Heart left ventricle (tissue), 16 donors: Measurements from ENCODE around the gene TRMU. TPM values are rescaled to one million over a fixed set of nuclear protein-coding genes. Genes with fewer than 3 reads are reported as not detected.
"Not testable (repeated sequence)": the region's sequence is repeated elsewhere in the genome, so short reads cannot be mapped to it uniquely, and the experiment has no call there.

Source experiments
- ATAC-seq, 4 donors: fragments of 200-7000 bp; cut with Tn5 transposase; one replicate each; pipeline ENCODE4 v1.9.1; 2020 to 2022; ENCODE audit warnings: moderate library complexity in 4 of 4, mild to moderate bottlenecking in 3 of 4, moderate number of reproducible peaks in 1 of 4
- DNase-seq, 5 donors: peaks; one replicate each; pipeline ENCODE4 v3.0.0-alpha.2; 2020
- H3K27ac ChIP-seq, 12 donors: fragments of 200-600 bp; sonication (generic) in 4 of 12; one replicate each; pipeline versions ENCODE4 v1.5.0 to v1.8.0; 2016 to 2022; ENCODE audit warnings: mild to moderate bottlenecking in 2 of 12
- H3K27me3 ChIP-seq, 9 donors: fragments of 200-600 bp; sonication (generic) in 2 of 9; one replicate each; pipeline versions ENCODE4 v1.5.1 to v1.8.0; 2016 to 2022; ENCODE audit warnings: mild to moderate bottlenecking in 3 of 9
- H3K36me3 ChIP-seq, 9 donors: fragments of 200-600 bp; sonication (generic) in 2 of 9; one replicate each; pipeline versions ENCODE4 v1.5.0 to v1.8.0; 2018 to 2022; ENCODE audit warnings: mild to moderate bottlenecking in 2 of 9
- H3K4me1 ChIP-seq, 12 donors: fragments of 200-600 bp; sonication (generic) in 4 of 12; one replicate each; pipeline versions ENCODE4 v1.5.0 to v1.8.0; 2016 to 2022; ENCODE audit warnings: mild to moderate bottlenecking in 3 of 12
- H3K4me3 ChIP-seq, 12 donors: fragments of 200-600 bp; sonication (generic) in 4 of 12; one replicate each; pipeline versions ENCODE4 v1.5.0 to v1.8.0; 2017 to 2022; ENCODE audit warnings: mild to moderate bottlenecking in 9 of 12, moderate library complexity in 4 of 12
- H3K9me3 ChIP-seq, 12 donors: fragments of 200-600 bp; sonication (generic) in 4 of 12; one replicate each; pipeline versions ENCODE4 v1.5.0 to v1.8.0; 2016 to 2022; ENCODE audit warnings: mild to moderate bottlenecking in 1 of 12
- CTCF ChIP-seq, 12 donors: fragments of 200-600 bp; sonication (generic) in 4 of 12; IDR thresholded peaks; one replicate each; pipeline versions ENCODE4 v1.5.0 to v1.8.0; 2018 to 2022; ENCODE audit warnings: antibody characterized with exemption in 12 of 12, mild to moderate bottlenecking in 5 of 12
- POLR2A ChIP-seq, 2 donors: fragments of 450-650 bp; IDR thresholded peaks; one replicate each; pipeline ENCODE4 v1.6.1; 2017; ENCODE audit warnings: antibody characterized with exemption in 2 of 2, mild to moderate bottlenecking in 2 of 2, moderate library complexity in 2 of 2
- WGBS, 4 donors: extraction: QIAGEN DNeasy Blood & Tissue Kit in 2 of 4; methylation state at CpG; one replicate each; pipeline versions ENCODE4 v1.1.5 to v1.1.7; 2013 to 2018; 5-methylcytosine and 5-hydroxymethylcytosine counted together
- intact Hi-C, 10 donors: fragments of 100-400 bp; cut with DNase I; formaldehyde crosslinking; loops; one replicate each; pipeline versions ENCODE4 v1.11.1 to v1.14.2; 2022
- polyA plus RNA-seq, 2 donors: library from polyadenylated mRNA; stranded (reverse); fragments of 200-250 nt; gene quantifications; one replicate each; pipeline ENCODE4 v1.2.3, GENCODE V29; 2013
- total RNA-seq, 9 donors: library from RNA; depleted of rRNA in 2 of 9; stranded (reverse); fragments of >200 nt in 2 of 9; fragmentation: NEBNext Ultra II Directional in 3 of 9; extraction: Animal tissue kit (Norgen Biotek cat#: 25700) in 3 of 9; gene quantifications; one replicate each; pipeline versions ENCODE4 v1.1.0 to v1.2.4, GENCODE V29; 2016 to 2023
- donor health status: ischemic (EF 13 %, LVEDD 7.1; RV severe dilation, severe dysfunction).
- donor health status: healthy with polysubstance abuse.
- donor health status: DM: no; HTN: yes; CAD: no.
- donor health status: DM: no; HTN: no; CAD: no.
- donor health status: ischemic (EF 25% LVEDD 6.9; RV normal size, moderate dysfunction).
- donor health status: ischemic (EF 25% LVEDD 5.7; RV mildly dilated, moderate dysfunction).
- donor health status: healthy.
- donor health status: DM: yes; HTN: yes; CAD: no.
- donor health status: ischemic (EF 35%, LVEDD 5.7; RV mildly dilated, moderate dysfunction).
- donor health status: nonischemic (EF 11% LVEDD 7.7; RV severe dilation, severe dysfunction).
- donor health status: DM: yes; HTN: yes; CAD: no.
- donor health status: PGD.
- donor health status: ischemic (EF 29% LVEDD 5.4; RV normal size, mild dysfunction).
- donor health status: nonischemic (EF 23%, LVEDD 6.1; RV moderate dilation, normal function).

TRMU gene
- total and polyA plus RNA-seq, 11 donors: 24.3 to 48.7 (median 33.3) TPM

DNA sequence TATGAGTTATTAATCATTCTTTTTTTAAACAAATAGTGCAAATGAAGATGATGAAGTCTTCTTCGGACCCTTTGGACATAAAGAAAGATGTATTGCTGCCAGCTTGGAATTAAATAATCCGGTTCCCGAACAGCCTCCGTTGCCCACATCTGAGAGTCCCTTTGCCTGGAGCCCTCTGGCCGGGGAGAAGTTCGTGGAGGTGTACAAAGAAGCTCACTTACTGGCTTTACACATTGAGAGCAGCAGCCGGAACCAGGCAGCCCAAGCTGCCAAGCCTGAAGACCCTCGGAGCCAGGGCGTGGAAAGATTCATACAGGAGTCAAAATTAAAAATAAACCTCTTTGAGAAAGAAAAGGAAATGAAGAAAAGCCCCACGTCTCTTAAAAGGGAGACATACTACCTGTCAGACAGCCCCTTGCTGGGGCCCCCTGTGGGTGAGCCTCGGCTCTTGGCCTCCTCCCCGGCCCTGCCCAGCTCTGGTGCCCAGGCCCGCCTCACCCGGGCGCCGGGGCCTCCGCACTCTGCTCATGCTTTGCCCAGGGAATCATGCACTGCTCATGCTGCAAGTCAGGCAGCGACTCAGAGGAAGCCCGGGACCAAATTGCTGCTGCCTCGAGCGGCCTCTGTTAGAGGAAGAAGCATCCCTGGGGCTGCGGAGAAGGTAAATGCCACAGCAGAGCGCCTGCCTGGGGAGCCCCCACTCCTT lies 27.1 kb upstream of the TRMU start:
- DNase-seq: peak in 1 of 5 donors; percentile 46
- WGBS, 4 donors: 87 to 91% (median 90%) methylated on average over 17 to 23 of the region's 23 CpGs

GRCh38 chr22:46309526-46310085 lies 25.9 kb upstream of the TRMU start:
- DNase-seq (peak in 3 of 5 donors; percentile 44 to 63 (median 54)), ATAC-seq (peak; percentile 59 to 90 (median 72))
- Histone ChIP-seq H3K27me3 (no peaks in the 10 kb centered on the region), H3K4me1 (peaks cover 0 to 13% (median 0%) of the 10 kb centered on the region in 12 donors), H3K9me3 (no peaks in the 10 kb centered on the region), H3K36me3 (peaks cover 0 to 4% (median 0%) of the 10 kb centered on the region in 9 donors), H3K4me3 (no peak overlapping the region), H3K27ac (peak overlapping the region in 2 of 12 donors; percentile 41 to 42)
- intact Hi-C loops: loop anchor here in 8 of 10 donors (5.0 to 10.0 kb wide), 4 partner anchors 307 to 317 kb away; no protein-coding TSS in a partner anchor
- no peak for TF ChIP-seq POLR2A (IDR thresholded peaks at IDR 0.05)
- TF ChIP-seq CTCF (IDR thresholded peaks at IDR 0.05): no peak
- WGBS, 4 donors: 71 to 79% (median 75%) methylated on average over 14 to 15 of the region's 15 CpGs

More for the DNA sequence above, 27.1 kb upstream of the TRMU start:
- no peak overlapping the region for H3K27ac ChIP-seq
- intact Hi-C loops: no loop called here
- peaks cover 0 to 9% (median 0%) of the 10 kb centered on the region in 12 donors for H3K4me1 ChIP-seq
- peaks cover 0 to 4% (median 0%) of the 10 kb centered on the region in 9 donors for H3K36me3 ChIP-seq
- no peak overlapping the region for H3K4me3 ChIP-seq
- ATAC-seq: peak in 1 of 4 donors; percentile 27
- no peaks in the 10 kb centered on the region for H3K9me3 ChIP-seq
- TF ChIP-seq POLR2A (IDR thresholded peaks at IDR 0.05) (no peak), CTCF (IDR thresholded peaks at IDR 0.05) (no peak)
- no peaks in the 10 kb centered on the region for H3K27me3 ChIP-seq

GRCh38 chr22:46312056-46312455 lies 23.5 kb upstream of the TRMU start:
- TF ChIP-seq CTCF (IDR thresholded peaks at IDR 0.05) (no peak), POLR2A (IDR thresholded peaks at IDR 0.05) (no peak)
- Histone ChIP-seq H3K9me3 (no peaks in the 10 kb centered on the region), H3K36me3 (peaks cover 0 to 4% (median 0%) of the 10 kb centered on the region in 9 donors), H3K4me1 (peaks cover 0 to 13% (median 0%) of the 10 kb centered on the region in 12 donors), H3K4me3 (no peak overlapping the region), H3K27me3 (no peaks in the 10 kb centered on the region), H3K27ac (no peak overlapping the region)
- peak in 1 of 5 donors; percentile 21 for DNase-seq
- ATAC-seq: no peak
- 97 to 99% (median 98%) methylated on average over 8 of the region's 8 CpGs for WGBS, 4 donors
- intact Hi-C loops: loop anchor here in 8 of 10 donors (5.0 to 10.0 kb wide), 4 partner anchors 310 to 320 kb away; no protein-coding TSS in a partner anchor

- not testable (repeated sequence) for H3K27ac ChIP-seq, H3K9me3 ChIP-seq, DNase-seq, H3K36me3 ChIP-seq, ATAC-seq, H3K27me3 ChIP-seq, H3K4me3 ChIP-seq
- peaks cover 0 to 13% (median 0%) of the 10 kb centered on the region in 12 donors for H3K4me1 ChIP-seq
- WGBS, 4 donors: 97 to 99% (median 98%) methylated on average over 2 of the region's 2 CpGs
- intact Hi-C loops: loop anchor here in 8 of 10 donors (5.0 to 10.0 kb wide), 4 partner anchors 311 to 321 kb away; no protein-coding TSS in a partner anchor
These were observed 22.7 kb upstream of the TRMU start for GRCh38 chr22:46312848-46313247.
